GM18507 (cell line): ENCODE data around the gene NTF3.
"Not testable (repeated sequence)": the region's sequence is repeated elsewhere in the genome, so short reads cannot be mapped to it uniquely, and the experiment has no call there.

ENCODE experiments used
- DNase-seq: peaks from one replicate; pipeline ENCODE4 v3.0.0; 2011; ENCODE audit warnings: low read depth; ENCODE audit not compliant: insufficient read length; ENCODE audit errors: extremely low spot score
- FAIRE-seq: peaks from 2 replicates; lab custom pipeline; 2011; peaks lifted over from hg19 to GRCh38; lab: Jason Lieb, UNC

Gene NTF3

GRCh38 chr12:5521456-5522325 is 89.8 kb downstream of the NTF3 start:
- FAIRE-seq (no peak), DNase-seq (no peak)

- FAIRE-seq = no peak
- no peak for DNase-seq
Observed at GRCh38 chr12:5522432-5523335, 90.8 kb downstream of the NTF3 start.

- FAIRE-seq (no peak), DNase-seq (no peak)
Observed at GRCh38 chr12:5523396-5524115, 91.6 kb downstream of the NTF3 start.

GRCh38 chr12:5524116-5524768 is 92.3 kb downstream of the NTF3 start:
- FAIRE-seq (no peak), DNase-seq (no peak)

GRCh38 chr12:5524769-5525436 is 93.0 kb downstream of the NTF3 start:
- FAIRE-seq (no peak), DNase-seq (no peak)

- DNase-seq (no peak), FAIRE-seq (no peak)
Observed at GRCh38 chr12:5525783-5526367, 94.0 kb downstream of the NTF3 start.

- DNase-seq (no peak), FAIRE-seq (no peak)
Observed at GRCh38 chr12:5533368-5533767, 101.5 kb downstream of the NTF3 start.

- FAIRE-seq (no peak), DNase-seq (no peak)
Observed at GRCh38 chr12:5534426-5535199, 102.7 kb downstream of the NTF3 start.

GRCh38 chr12:5535541-5535940 is 103.6 kb downstream of the NTF3 start:
- DNase-seq (no peak), FAIRE-seq (no peak)

- DNase-seq, FAIRE-seq: not testable (repeated sequence)
Observed at GRCh38 chr12:5537026-5537615, 105.2 kb downstream of the NTF3 start.

- DNase-seq = no peak
- no peak for FAIRE-seq
Observed at GRCh38 chr12:5537771-5538170, 105.9 kb downstream of the NTF3 start.
